ENCODE measurements around the gene CACHD1.

DNA sequence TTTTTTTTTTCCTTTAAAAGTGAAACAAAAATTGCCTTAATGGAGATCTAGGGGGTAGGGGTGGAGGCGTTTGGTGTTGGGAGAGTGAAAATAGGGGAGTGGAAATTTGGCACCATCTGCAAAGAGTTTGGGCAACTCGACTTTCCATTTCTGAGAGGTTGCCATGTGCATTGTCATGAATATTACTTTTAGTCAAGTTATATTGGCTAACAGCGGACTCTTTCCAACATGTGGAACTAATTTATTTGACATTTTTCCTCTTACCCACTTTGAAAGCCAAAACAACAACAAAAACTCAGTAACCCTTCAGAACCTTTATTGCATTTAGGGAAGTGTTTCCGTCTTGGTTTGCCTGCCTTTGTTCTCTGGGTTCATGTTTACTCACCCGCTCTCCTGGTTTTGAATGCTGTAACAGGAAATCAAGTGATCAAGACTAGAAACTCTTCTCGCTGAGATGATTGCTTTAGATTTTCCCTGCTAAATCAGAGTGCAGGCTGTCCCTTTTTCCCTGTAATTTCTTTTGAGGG lies 70.4 kb downstream of the CACHD1 start:
- TF ChIP-seq, protein P1, sequence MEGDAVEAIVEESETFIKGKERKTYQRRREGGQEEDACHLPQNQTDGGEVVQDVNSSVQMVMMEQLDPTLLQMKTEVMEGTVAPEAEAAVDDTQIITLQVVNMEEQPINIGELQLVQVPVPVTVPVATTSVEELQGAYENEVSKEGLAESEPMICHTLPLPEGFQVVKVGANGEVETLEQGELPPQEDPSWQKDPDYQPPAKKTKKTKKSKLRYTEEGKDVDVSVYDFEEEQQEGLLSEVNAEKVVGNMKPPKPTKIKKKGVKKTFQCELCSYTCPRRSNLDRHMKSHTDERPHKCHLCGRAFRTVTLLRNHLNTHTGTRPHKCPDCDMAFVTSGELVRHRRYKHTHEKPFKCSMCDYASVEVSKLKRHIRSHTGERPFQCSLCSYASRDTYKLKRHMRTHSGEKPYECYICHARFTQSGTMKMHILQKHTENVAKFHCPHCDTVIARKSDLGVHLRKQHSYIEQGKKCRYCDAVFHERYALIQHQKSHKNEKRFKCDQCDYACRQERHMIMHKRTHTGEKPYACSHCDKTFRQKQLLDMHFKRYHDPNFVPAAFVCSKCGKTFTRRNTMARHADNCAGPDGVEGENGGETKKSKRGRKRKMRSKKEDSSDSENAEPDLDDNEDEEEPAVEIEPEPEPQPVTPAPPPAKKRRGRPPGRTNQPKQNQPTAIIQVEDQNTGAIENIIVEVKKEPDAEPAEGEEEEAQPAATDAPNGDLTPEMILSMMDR (IDR thresholded peaks at IDR 0.05), result no peak
- TF ChIP-seq POLR2AphosphoS5 (IDR thresholded peaks at IDR 0.05) (peak; percentile 48), EP300 (IDR thresholded peaks at IDR 0.05) (no peak), POLR2A (IDR thresholded peaks at IDR 0.05) (no peak)

Measured in gastroesophageal sphincter (tissue), 3 donors.